Rectal smooth muscle tissue (tissue), 1 donor: Measurements from ENCODE around the gene SLC13A3.

Source experiments
- H3K27ac ChIP-seq: one replicate; pipeline ENCODE4 v1.7.0; 2013; ENCODE audit warnings: low read depth, low read length, inconsistent platforms
- H3K27me3 ChIP-seq: one replicate; pipeline ENCODE4 v1.7.0; 2013; ENCODE audit warnings: low read length; ENCODE audit not compliant: control insufficient read depth, insufficient read depth
- H3K36me3 ChIP-seq: one replicate; pipeline ENCODE4 v1.7.0; 2013; ENCODE audit warnings: low read length; ENCODE audit not compliant: control insufficient read depth, insufficient read depth
- H3K4me1 ChIP-seq: one replicate; pipeline ENCODE4 v1.7.0; 2013; ENCODE audit warnings: low read length; ENCODE audit not compliant: control insufficient read depth, insufficient read depth
- H3K4me3 ChIP-seq: one replicate; pipeline ENCODE4 v1.7.0; 2013; ENCODE audit warnings: low read length
- H3K9ac ChIP-seq: one replicate; pipeline ENCODE4 v1.7.0; 2013; ENCODE audit warnings: low read length

The SLC13A3 gene

DNA sequence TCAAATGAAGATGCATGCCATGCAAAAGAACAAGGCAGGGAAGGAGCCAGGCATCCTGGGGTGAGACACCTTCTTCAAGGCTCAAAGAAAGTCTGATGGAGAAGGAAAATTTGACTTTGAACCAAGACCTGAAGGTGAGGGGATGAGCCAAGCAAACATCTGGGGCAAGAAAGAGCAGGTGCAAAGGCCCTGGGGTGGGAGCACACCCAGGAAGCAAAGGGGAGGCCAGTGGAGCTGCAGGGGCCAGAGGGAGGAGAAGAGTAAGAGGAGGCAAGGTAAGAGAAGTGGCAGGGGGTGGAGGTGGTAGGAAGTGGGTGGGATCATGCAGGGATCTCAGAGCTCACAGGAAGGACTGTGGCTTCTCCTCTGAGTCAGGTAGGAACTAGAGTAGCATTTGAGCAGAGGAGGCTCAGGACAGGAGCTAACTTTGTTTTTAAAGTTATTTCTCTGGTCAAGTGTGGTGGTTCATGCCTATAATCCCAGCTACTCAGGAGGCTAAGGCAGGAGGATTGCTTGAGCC, 49.6 kb downstream of the SLC13A3 start:
- H3K4me3 ChIP-seq: no peak overlapping the region
- no peak overlapping the region for H3K27ac ChIP-seq
- no peak overlapping the region for H3K9ac ChIP-seq
- H3K36me3 ChIP-seq: no peaks in the 10 kb centered on the region
- no peaks in the 10 kb centered on the region for H3K27me3 ChIP-seq
- no peaks in the 10 kb centered on the region for H3K4me1 ChIP-seq

GRCh38 chr20:46600286-46600752, 50.9 kb downstream of the SLC13A3 start:
- Histone ChIP-seq H3K4me3 (no peak overlapping the region), H3K4me1 (no peaks in the 10 kb centered on the region), H3K27ac (no peak overlapping the region), H3K9ac (no peak overlapping the region), H3K27me3 (no peaks in the 10 kb centered on the region), H3K36me3 (no peaks in the 10 kb centered on the region)

DNA sequence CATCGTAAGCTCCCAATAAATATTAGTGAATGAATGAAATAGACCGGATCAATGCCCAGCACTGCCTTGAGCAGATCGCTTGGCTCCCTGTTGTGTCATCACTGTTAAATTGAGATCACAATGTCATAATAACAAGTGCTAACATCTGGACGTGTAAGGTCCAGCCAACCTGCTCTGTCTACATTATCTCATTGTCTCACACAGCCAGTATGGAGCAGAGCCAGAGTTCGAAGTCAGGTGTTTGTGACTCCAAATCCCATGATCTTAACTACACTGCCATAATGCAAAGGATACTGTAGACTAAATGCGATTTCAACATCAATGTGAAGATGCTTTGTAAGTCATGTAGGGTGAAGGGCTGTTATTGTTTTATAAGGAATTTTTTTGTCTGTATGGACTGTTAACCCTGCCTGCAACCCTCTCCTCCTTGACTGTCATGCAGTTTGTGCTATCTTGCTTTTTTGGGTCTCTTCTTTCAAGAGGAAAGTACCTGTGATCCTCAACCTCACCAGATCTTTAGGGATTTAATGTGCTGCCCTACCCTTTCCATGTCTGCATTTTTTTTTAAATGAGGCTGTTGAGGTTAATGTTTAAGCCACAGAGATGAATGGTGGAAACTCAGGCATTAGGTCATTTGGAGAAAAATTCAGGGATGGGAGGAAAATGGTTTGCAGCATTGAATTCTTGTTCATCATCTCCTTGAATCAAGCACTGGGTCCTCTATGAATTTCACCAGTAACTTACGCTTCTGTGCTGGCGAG, 51.9 kb downstream of the SLC13A3 start:
- Histone ChIP-seq H3K36me3 (no peaks in the 10 kb centered on the region), H3K4me1 (no peaks in the 10 kb centered on the region), H3K27me3 (no peaks in the 10 kb centered on the region), H3K27ac (no peak overlapping the region), H3K4me3 (no peak overlapping the region), H3K9ac (no peak overlapping the region)

DNA sequence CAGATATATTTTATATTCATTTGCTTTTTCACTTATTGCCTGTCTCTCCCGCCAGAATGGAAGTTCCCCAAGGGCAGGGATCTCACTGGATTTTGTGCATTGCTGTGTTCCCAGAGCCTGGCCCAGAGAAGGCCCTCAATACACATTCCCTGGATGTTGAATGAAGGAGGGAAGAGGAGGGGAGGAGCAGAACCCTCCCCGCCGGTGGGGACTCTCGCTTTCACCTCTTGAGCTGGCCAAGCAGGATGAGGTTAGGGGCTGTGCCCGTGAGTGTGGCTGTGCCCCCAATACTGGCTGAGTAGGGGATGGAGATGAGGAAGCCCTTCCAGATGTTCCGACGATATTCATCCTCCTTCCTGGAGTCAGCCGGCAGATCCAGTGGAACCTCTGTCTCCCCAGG, 55.3 kb downstream of the SLC13A3 start:
- Histone ChIP-seq H3K36me3 (no peaks in the 10 kb centered on the region), H3K27me3 (no peaks in the 10 kb centered on the region), H3K4me1 (no peaks in the 10 kb centered on the region), H3K9ac (no peak overlapping the region), H3K4me3 (no peak overlapping the region), H3K27ac (no peak overlapping the region)

GRCh38 chr20:46594725-46595124, 56.5 kb downstream of the SLC13A3 start:
- Histone ChIP-seq H3K9ac (no peak overlapping the region), H3K27me3 (no peaks in the 10 kb centered on the region), H3K36me3 (no peaks in the 10 kb centered on the region), H3K27ac (no peak overlapping the region), H3K4me3 (no peak overlapping the region), H3K4me1 (no peaks in the 10 kb centered on the region)

- Histone ChIP-seq H3K4me1 (no peaks in the 10 kb centered on the region), H3K27ac (no peak overlapping the region), H3K4me3 (no peak overlapping the region), H3K9ac (no peak overlapping the region), H3K27me3 (no peaks in the 10 kb centered on the region), H3K36me3 (no peaks in the 10 kb centered on the region)
These were observed 58.5 kb downstream of the SLC13A3 start for GRCh38 chr20:46592580-46593362.

- no peaks in the 10 kb centered on the region for H3K36me3 ChIP-seq
- no peak overlapping the region for H3K9ac ChIP-seq
- no peak overlapping the region for H3K4me3 ChIP-seq
- no peaks in the 10 kb centered on the region for H3K27me3 ChIP-seq
- H3K4me1 ChIP-seq: no peaks in the 10 kb centered on the region
- H3K27ac ChIP-seq: no peak overlapping the region
These were observed 60.8 kb downstream of the SLC13A3 start for GRCh38 chr20:46590443-46590842.

DNA sequence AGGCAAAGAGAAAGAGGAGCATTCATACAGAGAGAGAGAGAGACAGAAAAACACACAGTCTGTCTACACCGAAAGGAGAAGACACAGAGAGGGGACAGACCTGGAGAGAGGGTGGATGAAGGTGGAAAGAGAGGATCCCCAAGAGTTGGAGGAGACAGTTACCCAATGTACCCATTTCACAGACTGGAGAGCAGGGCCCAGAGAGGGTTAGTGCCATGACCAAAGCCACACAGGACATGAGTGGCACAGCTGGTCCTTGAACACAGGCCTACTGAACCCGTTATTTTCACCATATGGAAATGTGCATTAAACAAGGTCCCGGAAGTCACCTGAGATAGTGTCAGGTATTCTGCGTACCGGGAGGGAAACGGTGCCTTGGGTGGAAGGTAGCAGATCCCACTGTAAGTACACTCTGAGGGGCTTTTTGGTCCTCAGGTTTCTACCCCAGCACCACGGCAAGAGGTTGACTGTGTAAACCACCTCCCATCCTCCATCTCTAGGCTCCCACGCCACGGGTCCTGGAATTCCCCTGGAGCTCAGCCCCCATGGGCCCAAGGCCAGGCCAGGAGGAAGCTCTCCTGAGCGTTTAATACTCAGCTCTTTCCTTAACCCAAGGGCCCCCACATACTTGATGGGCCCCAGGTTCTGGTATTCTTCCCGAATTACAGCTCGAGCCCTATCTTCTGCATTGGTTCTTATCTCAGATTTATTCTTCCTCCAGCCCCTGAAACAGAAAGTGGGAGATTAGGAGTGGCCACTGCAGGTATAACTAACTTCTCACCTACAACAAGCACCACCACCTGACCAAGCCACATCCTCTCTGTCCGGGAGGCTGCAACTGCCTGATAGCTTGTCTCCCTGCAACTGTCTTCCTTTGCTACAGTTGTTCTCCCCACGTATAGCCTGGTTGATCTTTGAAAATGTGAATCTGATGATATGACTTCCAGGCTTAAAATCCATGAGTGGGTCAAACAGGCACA, 62.4 kb downstream of the SLC13A3 start:
- no peaks in the 10 kb centered on the region for H3K27me3 ChIP-seq
- no peak overlapping the region for H3K27ac ChIP-seq
- no peak overlapping the region for H3K4me3 ChIP-seq
- no peak overlapping the region for H3K9ac ChIP-seq
- H3K36me3 ChIP-seq: no peaks in the 10 kb centered on the region
- H3K4me1 ChIP-seq: no peaks in the 10 kb centered on the region

DNA sequence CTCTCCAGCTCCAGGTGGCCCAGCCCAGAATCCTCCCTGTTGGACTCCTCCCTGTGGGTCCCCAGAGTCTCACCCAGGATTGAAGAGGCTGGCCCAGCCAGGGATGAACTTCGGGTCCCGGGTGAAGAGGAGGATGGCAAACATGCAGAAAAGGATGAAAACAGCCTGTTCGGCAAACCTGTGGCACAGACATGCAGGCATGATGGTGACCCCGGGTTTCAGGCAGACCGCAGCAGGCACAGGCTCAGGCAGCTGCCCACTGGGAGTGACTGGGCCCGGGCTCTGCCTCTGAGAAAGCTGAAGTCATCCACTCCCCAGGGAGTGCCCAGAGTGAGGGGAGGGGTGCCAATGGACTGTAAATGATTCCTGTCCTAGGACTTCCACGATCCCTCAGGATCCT, 63.3 kb downstream of the SLC13A3 start:
- Histone ChIP-seq H3K36me3 (no peaks in the 10 kb centered on the region), H3K27me3 (no peaks in the 10 kb centered on the region), H3K27ac (no peak overlapping the region), H3K4me3 (no peak overlapping the region), H3K9ac (no peak overlapping the region), H3K4me1 (no peaks in the 10 kb centered on the region)

DNA sequence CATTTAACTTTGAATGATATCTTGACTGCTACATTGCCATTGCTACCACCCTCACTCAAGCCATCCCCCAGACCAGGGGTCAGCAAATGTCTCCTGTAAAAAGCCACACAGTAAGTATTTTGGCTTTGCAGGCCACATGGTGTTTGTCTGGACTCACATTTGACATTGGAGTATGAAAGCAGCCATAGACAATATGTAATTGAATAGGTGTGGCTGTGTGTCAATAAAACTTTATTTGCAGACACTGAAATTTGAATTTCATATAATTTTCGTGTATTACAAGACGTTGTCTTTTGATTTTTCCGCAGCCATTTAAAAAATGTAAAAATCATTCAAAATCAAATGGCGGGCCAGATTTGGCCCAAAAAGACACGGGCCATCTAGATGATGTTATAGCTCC, 64.5 kb downstream of the SLC13A3 start:
- Histone ChIP-seq H3K9ac (no peak overlapping the region), H3K4me3 (no peak overlapping the region), H3K4me1 (no peaks in the 10 kb centered on the region), H3K27ac (no peak overlapping the region), H3K36me3 (no peaks in the 10 kb centered on the region), H3K27me3 (no peaks in the 10 kb centered on the region)

DNA sequence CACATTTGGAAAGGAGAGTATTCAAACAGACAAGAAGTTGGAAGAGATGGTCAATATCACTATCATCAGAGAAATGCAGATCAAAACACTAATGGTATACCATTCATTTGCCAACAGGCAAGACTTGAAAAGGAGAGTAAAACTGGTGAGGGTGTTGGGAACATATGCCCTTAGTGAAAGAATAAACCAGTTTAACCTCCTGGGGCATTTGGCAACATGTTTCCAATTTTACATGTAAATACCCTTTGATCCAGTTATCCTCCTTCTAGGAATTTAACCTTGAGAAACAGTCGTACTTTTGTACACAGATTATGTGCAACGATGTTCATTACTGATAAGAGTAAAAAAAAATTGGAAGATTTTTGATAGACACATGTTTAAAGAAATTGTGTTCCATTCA, 66.8 kb downstream of the SLC13A3 start:
- Histone ChIP-seq H3K9ac (no peak overlapping the region), H3K4me1 (no peaks in the 10 kb centered on the region), H3K36me3 (no peaks in the 10 kb centered on the region), H3K4me3 (no peak overlapping the region), H3K27ac (no peak overlapping the region), H3K27me3 (no peaks in the 10 kb centered on the region)
